Upper lobe of left lung (tissue), 6 donors: Measurements from ENCODE around the gene ADORA1. TPM values are rescaled to one million over a fixed set of nuclear protein-coding genes. Genes with fewer than 3 reads are reported as not detected.

Experiments
- ATAC-seq, 2 donors: fragments of 200-7000 bp; cut with Tn5 transposase; one replicate each; pipeline ENCODE4 v1.9.1; 2022; ENCODE audit warnings: mild to moderate bottlenecking in 2 of 2, moderate library complexity in 2 of 2; ENCODE audit not compliant: low FRiP score in 2 of 2
- DNase-seq, 2 donors: peaks; one replicate each; pipeline ENCODE4 v3.0.0-alpha.2; 2019 to 2020
- H3K27ac ChIP-seq, 4 donors: fragments of 200-600 bp; sonication (generic); one replicate each; pipeline ENCODE4 v1.5.1; 2016 to 2019
- H3K27me3 ChIP-seq, 4 donors: fragments of 200-600 bp; sonication (generic); one replicate each; pipeline ENCODE4 v1.5.1; 2017 to 2019
- H3K36me3 ChIP-seq, 4 donors: fragments of 200-600 bp; sonication (generic); one replicate each; pipeline ENCODE4 v1.5.1; 2016 to 2019
- H3K4me1 ChIP-seq, 4 donors: fragments of 200-600 bp; sonication (generic); one replicate each; pipeline ENCODE4 v1.5.1; 2018 to 2019
- H3K4me3 ChIP-seq, 4 donors: fragments of 200-600 bp; sonication (generic); one replicate each; pipeline ENCODE4 v1.5.1; 2017 to 2019; ENCODE audit warnings: mild to moderate bottlenecking in 2 of 4, moderate library complexity in 1 of 4
- H3K9me3 ChIP-seq, 4 donors: fragments of 200-600 bp; sonication (generic); one replicate each; pipeline ENCODE4 v1.5.1; 2018 to 2019
- EP300 ChIP-seq, 4 donors: sonication (generic); formaldehyde crosslinking; IDR thresholded peaks; one replicate each; pipeline ENCODE4 v1.5.1; 2017; ENCODE audit warnings: antibody characterized with exemption in 4 of 4, control low read depth in 2 of 4
- POLR2A ChIP-seq, 4 donors: fragments of 450-650 bp; IDR thresholded peaks; one replicate each; pipeline ENCODE4 v1.5.1; 2016 to 2017; ENCODE audit warnings: antibody characterized with exemption in 4 of 4, mild to moderate bottlenecking in 2 of 4
- POLR2AphosphoS5 ChIP-seq, 2 donors: sonication (generic); formaldehyde crosslinking; IDR thresholded peaks; one replicate each; pipeline ENCODE4 v1.5.1; 2017; ENCODE audit warnings: antibody characterized with exemption in 2 of 2
- WGBS, 2 donors: methylation state at CpG; one replicate each; pipeline ENCODE4 v1.1.5; 2017 to 2018; 5-methylcytosine and 5-hydroxymethylcytosine counted together
- total RNA-seq, 6 donors: library from RNA; depleted of rRNA in 4 of 6; stranded (reverse); fragments of >200 nt in 4 of 6; gene quantifications; one replicate each; pipeline versions ENCODE4 v1.1.0 to v1.2.1, GENCODE V29; 2016 to 2021
- TF ChIP-seq, protein P1 (sequence below), 6 experiments: fragments of 450-650 bp in 4 of 6; fragments of 200-600 bp in 2 of 6; sonication (generic) in 2 of 6; IDR thresholded peaks; one replicate each; pipeline ENCODE4 v1.5.1; 2016 to 2019; ENCODE audit warnings: antibody characterized with exemption in 6 of 6
- donor health status: DM: no; HTN: no; CAD: no; lungs with moderate emphysema.
- donor health status: DM: no; HTN: yes; CAD: no; lungs with severe emphysema.

Gene ADORA1
- total RNA-seq, 6 donors from 2014 or later, result 0.20 to 5.4 (median 3.1) TPM

DNA sequence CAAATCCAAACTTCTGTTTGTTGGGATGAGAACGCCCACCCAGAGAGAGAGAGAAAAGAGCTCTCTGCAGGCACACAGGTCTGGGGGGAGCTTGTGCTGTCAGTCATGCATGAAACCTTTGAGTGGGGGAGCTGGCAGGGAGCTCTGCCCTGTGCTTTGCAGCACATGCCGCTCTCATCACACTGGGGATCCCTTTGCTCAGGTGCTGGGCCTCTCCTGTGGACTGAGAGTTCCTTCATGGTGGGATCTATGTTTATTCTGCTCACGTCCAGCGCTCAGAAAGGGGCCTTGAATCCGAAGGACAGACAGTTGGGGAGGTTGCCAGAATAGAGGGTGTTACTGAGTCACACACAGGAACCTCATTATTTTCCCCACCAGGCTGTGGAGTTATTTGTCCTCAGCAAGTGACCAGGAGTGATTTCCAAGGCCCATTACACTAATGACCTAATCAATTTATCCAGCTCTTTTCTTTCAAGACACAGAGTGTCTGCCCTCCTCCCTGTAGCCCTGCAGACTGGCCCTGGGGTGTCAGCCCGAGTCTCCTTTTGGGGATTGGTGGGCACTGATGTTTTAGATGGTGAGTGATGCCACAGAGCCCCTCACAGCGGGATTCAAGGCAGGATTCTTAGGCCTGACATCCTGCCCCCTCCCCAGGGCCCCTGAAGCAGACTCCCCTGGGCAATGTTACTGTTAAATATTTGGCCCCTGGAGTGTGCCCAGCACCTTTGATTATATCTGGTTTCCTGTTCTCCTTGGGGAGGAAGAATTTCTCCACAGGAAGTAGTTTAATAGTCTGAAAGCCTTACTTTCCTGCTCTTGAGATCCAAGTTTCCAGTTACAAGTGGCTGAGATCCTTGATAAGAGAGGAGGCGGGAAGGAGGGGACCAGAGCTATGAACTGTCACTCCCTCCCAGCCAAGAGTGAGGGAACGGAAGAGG lies 25.8 kb downstream of the ADORA1 start:
- H3K4me3 ChIP-seq, result no peak overlapping the region
- no peaks in the 10 kb centered on the region for H3K36me3 ChIP-seq
- no peaks in the 10 kb centered on the region for H3K27me3 ChIP-seq
- no peak for ATAC-seq
- H3K4me1 ChIP-seq, result peaks cover 6 to 15% (median 10%) of the 10 kb centered on the region in 4 donors
- H3K27ac ChIP-seq, result no peak overlapping the region
- WGBS, 2 donors, result 56 to 69% methylated on average over 6 to 9 of the region's 9 CpGs
- no peaks in the 10 kb centered on the region for H3K9me3 ChIP-seq
- TF ChIP-seq, protein P1, sequence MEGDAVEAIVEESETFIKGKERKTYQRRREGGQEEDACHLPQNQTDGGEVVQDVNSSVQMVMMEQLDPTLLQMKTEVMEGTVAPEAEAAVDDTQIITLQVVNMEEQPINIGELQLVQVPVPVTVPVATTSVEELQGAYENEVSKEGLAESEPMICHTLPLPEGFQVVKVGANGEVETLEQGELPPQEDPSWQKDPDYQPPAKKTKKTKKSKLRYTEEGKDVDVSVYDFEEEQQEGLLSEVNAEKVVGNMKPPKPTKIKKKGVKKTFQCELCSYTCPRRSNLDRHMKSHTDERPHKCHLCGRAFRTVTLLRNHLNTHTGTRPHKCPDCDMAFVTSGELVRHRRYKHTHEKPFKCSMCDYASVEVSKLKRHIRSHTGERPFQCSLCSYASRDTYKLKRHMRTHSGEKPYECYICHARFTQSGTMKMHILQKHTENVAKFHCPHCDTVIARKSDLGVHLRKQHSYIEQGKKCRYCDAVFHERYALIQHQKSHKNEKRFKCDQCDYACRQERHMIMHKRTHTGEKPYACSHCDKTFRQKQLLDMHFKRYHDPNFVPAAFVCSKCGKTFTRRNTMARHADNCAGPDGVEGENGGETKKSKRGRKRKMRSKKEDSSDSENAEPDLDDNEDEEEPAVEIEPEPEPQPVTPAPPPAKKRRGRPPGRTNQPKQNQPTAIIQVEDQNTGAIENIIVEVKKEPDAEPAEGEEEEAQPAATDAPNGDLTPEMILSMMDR (IDR thresholded peaks at IDR 0.05), result no peak
- TF ChIP-seq POLR2AphosphoS5 (IDR thresholded peaks at IDR 0.05) (no peak), POLR2A (IDR thresholded peaks at IDR 0.05) (no peak), EP300 (IDR thresholded peaks at IDR 0.05) (no peak)
- no peak for DNase-seq

DNA sequence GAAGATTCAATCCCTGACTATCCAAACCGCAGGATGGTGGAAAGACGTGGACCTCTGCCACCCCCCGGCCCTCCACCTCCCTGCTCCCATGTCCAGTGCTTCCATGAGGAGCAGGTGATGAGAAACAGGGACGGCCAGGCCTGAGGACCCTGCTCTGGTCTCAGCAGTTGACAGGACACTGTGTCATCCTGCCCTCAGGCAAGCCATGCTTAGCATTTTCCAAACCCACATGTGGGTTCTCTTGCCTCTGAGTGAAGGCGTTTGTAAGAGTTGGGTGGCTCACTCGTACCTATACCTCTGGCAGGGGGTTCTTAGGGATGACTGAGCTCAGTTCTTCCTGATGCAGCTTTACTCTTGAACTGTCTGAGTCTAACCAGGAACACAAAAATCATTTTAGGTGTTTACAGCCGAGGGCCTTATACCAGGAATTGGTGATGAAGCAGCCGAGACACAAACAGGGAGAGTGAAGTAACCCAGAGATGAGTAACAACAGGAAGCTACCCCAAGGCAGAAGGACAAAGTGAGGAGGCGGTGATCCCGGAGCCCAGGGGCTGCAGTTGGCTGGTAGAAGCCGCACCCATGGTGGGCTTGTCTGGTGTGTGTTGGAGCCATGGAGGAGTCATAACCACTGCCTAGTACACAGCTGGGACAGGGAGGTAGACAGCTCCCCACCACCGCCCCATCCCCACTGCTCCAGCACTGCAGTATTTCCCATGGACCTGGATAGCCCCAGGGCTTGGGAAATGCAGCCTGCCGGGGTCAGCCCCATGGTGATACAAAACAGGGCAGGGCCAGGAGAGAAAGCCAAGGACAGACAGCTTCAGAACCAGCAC lies 26.7 kb downstream of the ADORA1 start:
- H3K4me3 ChIP-seq, result no peak overlapping the region
- no peak for DNase-seq
- no peak overlapping the region for H3K27ac ChIP-seq
- no peaks in the 10 kb centered on the region for H3K36me3 ChIP-seq
- H3K4me1 ChIP-seq, result peaks cover 6 to 15% (median 10%) of the 10 kb centered on the region in 4 donors
- TF ChIP-seq POLR2AphosphoS5 (IDR thresholded peaks at IDR 0.05) (no peak), EP300 (IDR thresholded peaks at IDR 0.05) (no peak), POLR2A (IDR thresholded peaks at IDR 0.05) (no peak)
- TF ChIP-seq, protein P1 (IDR thresholded peaks at IDR 0.05), result no peak
- H3K9me3 ChIP-seq, result no peaks in the 10 kb centered on the region
- ATAC-seq, result no peak
- no peaks in the 10 kb centered on the region for H3K27me3 ChIP-seq
- WGBS, 2 donors, result 68 to 70% methylated on average over 11 to 13 of the region's 13 CpGs

- H3K9me3 ChIP-seq, result no peaks in the 10 kb centered on the region
- H3K27me3 ChIP-seq, result no peaks in the 10 kb centered on the region
- no peak for DNase-seq
- H3K36me3 ChIP-seq, result no peaks in the 10 kb centered on the region
- peaks cover 6 to 15% (median 10%) of the 10 kb centered on the region in 4 donors for H3K4me1 ChIP-seq
- no peak for ATAC-seq
- 47 to 53% methylated on average over 1 of the region's 1 CpG for WGBS, 2 donors
- H3K4me3 ChIP-seq, result no peak overlapping the region
- H3K27ac ChIP-seq, result no peak overlapping the region
- TF ChIP-seq EP300 (IDR thresholded peaks at IDR 0.05), result no peak
- no peak for TF ChIP-seq POLR2A (IDR thresholded peaks at IDR 0.05)
- no peak for TF ChIP-seq POLR2AphosphoS5 (IDR thresholded peaks at IDR 0.05)
- TF ChIP-seq, protein P1 (IDR thresholded peaks at IDR 0.05), result no peak
These were observed 28.8 kb downstream of the ADORA1 start for GRCh38 chr1:203156280-203156679.

- Histone ChIP-seq H3K27me3 (no peaks in the 10 kb centered on the region), H3K36me3 (no peaks in the 10 kb centered on the region), H3K9me3 (no peaks in the 10 kb centered on the region), H3K27ac (no peak overlapping the region), H3K4me1 (peaks cover 1 to 12% (median 9%) of the 10 kb centered on the region in 4 donors), H3K4me3 (no peak overlapping the region)
- no peak for ATAC-seq
- TF ChIP-seq, protein P1 (IDR thresholded peaks at IDR 0.05), result no peak
- TF ChIP-seq EP300 (IDR thresholded peaks at IDR 0.05) (no peak), POLR2A (IDR thresholded peaks at IDR 0.05) (no peak), POLR2AphosphoS5 (IDR thresholded peaks at IDR 0.05) (no peak)
- no peak for DNase-seq
- 88 to 97% methylated on average over 1 of the region's 1 CpG for WGBS, 2 donors
These were observed 30.9 kb downstream of the ADORA1 start for GRCh38 chr1:203158423-203158822.
